NT2/D1 (cell line): Measurements from ENCODE around the gene RHBDL1.

ENCODE experiments used
- SUZ12 ChIP-seq: IDR thresholded peaks from 2 replicates; pipeline ENCODE4 v1.6.1; 2011; ENCODE audit not compliant: insufficient read length, insufficient read depth; ENCODE audit errors: extremely low read depth
- YY1 ChIP-seq: IDR thresholded peaks from 2 replicates; pipeline ENCODE4 v1.6.1; 2011; ENCODE audit not compliant: insufficient read length, insufficient read depth
- ZNF274 ChIP-seq: IDR thresholded peaks from 2 replicates; pipeline ENCODE4 v1.6.1; 2011; ENCODE audit warnings: mild to moderate bottlenecking, low read depth, low read length

DNA sequence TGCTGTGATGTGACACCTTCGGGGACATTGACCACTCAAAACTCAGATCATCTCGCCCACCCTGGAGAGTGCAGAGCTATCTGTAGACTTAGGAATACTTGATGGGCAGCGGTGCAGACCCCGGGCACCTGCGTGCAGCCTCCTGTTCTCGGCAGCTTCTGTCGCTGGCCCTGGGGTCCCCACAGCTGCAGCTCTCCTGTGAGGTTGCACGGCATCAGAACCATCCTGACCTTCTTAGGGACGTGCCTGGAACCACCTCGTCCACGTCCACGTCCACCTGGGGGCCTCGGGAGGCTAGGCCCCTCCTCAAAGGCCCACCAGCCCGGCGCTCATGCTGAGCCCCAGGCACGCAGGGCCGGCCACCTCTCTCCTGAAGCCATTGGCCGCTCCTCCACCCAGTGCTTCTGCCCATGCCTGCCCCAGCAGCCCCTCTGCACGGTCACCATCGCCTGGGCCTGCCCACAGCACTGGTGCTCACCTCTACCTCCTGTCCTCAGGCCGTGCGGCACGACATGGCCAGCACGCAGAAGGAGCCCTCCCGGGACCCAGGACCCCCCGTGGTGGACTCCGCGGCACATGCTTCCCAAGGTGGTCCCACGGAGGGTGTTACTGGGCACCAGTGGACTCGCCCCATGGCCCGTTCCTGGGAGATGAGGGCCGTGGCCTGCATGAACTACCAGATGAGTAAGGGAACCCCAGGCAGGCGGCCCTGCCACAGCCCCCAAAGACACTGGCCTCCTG is 47.0 kb upstream of the RHBDL1 start:
- no peak for TF ChIP-seq YY1
- no peak for TF ChIP-seq SUZ12
- TF ChIP-seq ZNF274: no peak
